GM12891 (cell line): ENCODE data around the gene SPTAN1.

Source experiments
- PAX5 ChIP-seq: IDR thresholded peaks from 2 replicates; pipeline ENCODE4 v1.6.1; 2011; ENCODE audit warnings: low read length, moderate library complexity, mild to moderate bottlenecking; ENCODE audit not compliant: insufficient read depth, severe bottlenecking
- POLR2A ChIP-seq: IDR thresholded peaks from 2 replicates; pipeline ENCODE4 v1.6.1; 2011; ENCODE audit warnings: low read depth, low read length, control low read depth
- POLR2AphosphoS5 ChIP-seq: IDR thresholded peaks from 2 replicates; pipeline ENCODE4 v1.6.1; 2011; ENCODE audit warnings: low read depth, low read length, control low read depth
- POU2F2 ChIP-seq: IDR thresholded peaks from 2 replicates; pipeline ENCODE4 v1.6.1; 2011; ENCODE audit warnings: low read depth, mild to moderate bottlenecking, control low read depth, low read length, moderate library complexity
- SPI1 ChIP-seq: IDR thresholded peaks from 2 replicates; pipeline ENCODE4 v1.6.1; 2011; ENCODE audit warnings: low read depth, low read length, control low read depth
- TAF1 ChIP-seq: IDR thresholded peaks from 2 replicates; pipeline ENCODE4 v1.6.1; 2011; ENCODE audit warnings: low read depth, low read length, control low read depth

DNA sequence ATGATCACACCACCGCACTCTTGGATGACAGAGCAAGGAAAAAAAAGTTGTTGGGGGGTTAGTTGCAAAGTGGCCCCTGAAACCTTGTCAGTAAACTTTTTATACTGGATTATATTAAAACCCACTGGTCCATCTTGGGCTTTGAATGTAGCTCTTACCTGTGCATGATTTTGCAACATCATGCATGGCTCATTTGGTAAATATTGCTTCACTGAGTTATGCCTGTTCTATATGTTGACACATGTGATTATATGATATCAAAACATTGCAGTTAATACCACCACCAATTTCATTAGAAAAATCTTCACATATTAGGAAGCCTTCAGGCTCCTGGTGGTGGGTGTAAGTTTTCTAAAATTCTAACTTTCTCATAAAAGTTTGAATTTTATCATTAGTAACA lies 62.3 kb downstream of the SPTAN1 start:
- TF ChIP-seq POLR2A = no peak
- TF ChIP-seq POLR2AphosphoS5 = no peak
- no peak for TF ChIP-seq SPI1
- TF ChIP-seq TAF1 = no peak
- no peak for TF ChIP-seq PAX5
- TF ChIP-seq POU2F2 = no peak
